CD4-positive, alpha-beta T cell (primary cell): ENCODE measurements around the gene PCYT1A. TPM values are rescaled to one million over a fixed set of nuclear protein-coding genes. Genes with fewer than 3 reads are reported as not detected.

Experiments used
- ATAC-seq: fragments of 200-7000 bp; cut with Tn5 transposase; one replicate; pipeline ENCODE4 v1.10.0; 2022; ENCODE audit warnings: mild to moderate bottlenecking; ENCODE audit not compliant: poor library complexity
- CTCF ChIA-PET: fragments of 350-600 bp; sonication (Branson Sonifier 250); formaldehyde crosslinking; loops from one replicate; lab custom pipeline; 2021; ENCODE audit warnings: antibody characterized with exemption, inconsistent platforms; lab: Charles Lee
- POLR2A ChIA-PET: fragments of 350-600 bp; sonication (Branson Sonifier 250); formaldehyde crosslinking; loops from one replicate; lab custom pipeline; 2021; ENCODE audit warnings: antibody characterized with exemption, inconsistent platforms; lab: Charles Lee
- DNase-seq, 14 experiments: peaks; one replicate each; pipeline ENCODE4 v3.0.0-alpha.2; 2013 to 2020; ENCODE audit warnings: mixed read lengths in 2 of 14
- H3K27ac ChIP-seq, 2 donors: one replicate each; pipeline versions ENCODE4 v1.5.1 to v1.7.0; 2013; ENCODE audit warnings: low read length in 2 of 2, low read depth in 1 of 2, mild to moderate bottlenecking in 1 of 2
- H3K27me3 ChIP-seq, 2 experiments: 1 replicate in 1 of 2; 2 replicates in 1 of 2; pipeline versions ENCODE4 v1.6.1 to v1.7.0; 2013; ENCODE audit warnings: low read length in 2 of 2, control low read depth in 1 of 2, mild to moderate bottlenecking in 1 of 2, moderate library complexity in 1 of 2; ENCODE audit not compliant: insufficient read depth in 2 of 2, control insufficient read depth in 1 of 2
- H3K36me3 ChIP-seq: one replicate; pipeline ENCODE4 v1.6.1; 2013; ENCODE audit warnings: low read length, control low read depth; ENCODE audit not compliant: insufficient read depth
- H3K4me1 ChIP-seq: one replicate; pipeline ENCODE4 v1.6.1; 2013; ENCODE audit warnings: low read length, control low read depth; ENCODE audit not compliant: insufficient read depth
- H3K4me3 ChIP-seq: one replicate; pipeline ENCODE4 v1.5.1; 2013; ENCODE audit warnings: mild to moderate bottlenecking, low read length, moderate library complexity
- H3K9me3 ChIP-seq, 2 experiments: 1 replicate in 1 of 2; 2 replicates in 1 of 2; pipeline versions ENCODE4 v1.6.1 to v1.7.0; 2013; ENCODE audit warnings: low read length in 2 of 2, mild to moderate bottlenecking in 2 of 2, control low read depth in 1 of 2, moderate library complexity in 1 of 2; ENCODE audit not compliant: control insufficient read depth in 1 of 2, insufficient read depth in 1 of 2
- H3K27ac Mint-ChIP-seq: one replicate; pipeline ENCODE4 v1.8.0; 2020; ENCODE audit warnings: mixed read lengths
- H3K27me3 Mint-ChIP-seq: one replicate; pipeline ENCODE4 v1.8.0; 2021; ENCODE audit warnings: mixed read lengths
- H3K36me3 Mint-ChIP-seq: one replicate; pipeline ENCODE4 v1.8.0; 2021; ENCODE audit warnings: low read depth, mixed read lengths
- H3K4me1 Mint-ChIP-seq: one replicate; pipeline ENCODE4 v1.8.0; 2021; ENCODE audit warnings: low read depth, mixed read lengths
- H3K4me3 Mint-ChIP-seq: one replicate; pipeline ENCODE4 v1.8.0; 2020; ENCODE audit warnings: mild to moderate bottlenecking, mixed read lengths
- H3K9me3 Mint-ChIP-seq: one replicate; pipeline ENCODE4 v1.8.0; 2020; ENCODE audit warnings: mixed read lengths
- intact Hi-C, 2 experiments: fragments of 100-400 bp; cut with DNase I in 1 of 2; cut with micrococcal nuclease in 1 of 2; formaldehyde crosslinking; loops; one replicate each; pipeline versions ENCODE4 v1.15.1 to v1.9.0; 2023 to 2025; cut with DNase I, micrococcal nuclease
- total RNA-seq, 174 experiments: library from RNA in 2 of 174; stranded (reverse) in 2 of 174; gene quantifications; one replicate each; pipeline ENCODE4 v1.2.3 and lab custom pipeline; 2021 to 2026
- TF ChIP-seq, protein P1 (sequence below): fragments of 200-600 bp; IDR thresholded peaks from one replicate; pipeline ENCODE4 v1.8.0; 2022; ENCODE audit warnings: antibody characterized with exemption, mild to moderate bottlenecking

Gene PCYT1A
- total RNA-seq, 2 experiments from 2014 or later: 49.8 to 54.7 TPM

DNA sequence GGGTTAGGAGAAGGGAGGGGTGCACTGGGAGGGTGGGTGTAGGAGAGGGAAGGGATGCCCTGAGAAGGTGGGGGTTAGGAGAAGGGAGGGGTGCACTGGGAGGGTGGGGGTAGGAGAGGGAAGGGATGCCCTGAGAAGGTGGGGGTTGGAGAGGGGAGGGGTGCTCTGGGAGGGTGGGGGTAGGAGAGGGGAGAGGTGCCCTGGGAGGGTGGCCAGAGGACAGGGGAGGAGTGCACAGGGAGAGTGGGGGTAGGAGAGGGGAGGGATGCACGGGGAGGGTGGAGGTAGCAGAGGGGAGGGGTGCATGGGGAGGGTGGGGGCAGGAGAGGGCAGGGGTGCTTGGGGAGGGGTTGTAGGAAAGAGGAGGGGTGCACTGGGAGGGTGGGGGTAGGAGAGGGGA is 47.5 kb upstream of the PCYT1A start:
- Mint-ChIP-seq H3K9me3 (no peaks in the 10 kb centered on the region), H3K4me3 (no peak overlapping the region), H3K4me1 (no peaks in the 10 kb centered on the region), H3K27me3 (no peaks in the 10 kb centered on the region), H3K27ac (no peak overlapping the region), H3K36me3 (no peaks in the 10 kb centered on the region)
- peaks cover 4% of the 10 kb centered on the region for H3K4me1 ChIP-seq
- ChIA-PET POLR2A (no interaction called here), CTCF (no interaction called here)
- ATAC-seq (no peak), DNase-seq (no peak)
- intact Hi-C loops: no loop called here
- no peaks in the 10 kb centered on the region for H3K36me3 ChIP-seq
- no peak overlapping the region for H3K4me3 ChIP-seq
- H3K9me3 ChIP-seq: peaks cover 0 to 3% of the 10 kb centered on the region in 2 experiments
- TF ChIP-seq, protein P1, sequence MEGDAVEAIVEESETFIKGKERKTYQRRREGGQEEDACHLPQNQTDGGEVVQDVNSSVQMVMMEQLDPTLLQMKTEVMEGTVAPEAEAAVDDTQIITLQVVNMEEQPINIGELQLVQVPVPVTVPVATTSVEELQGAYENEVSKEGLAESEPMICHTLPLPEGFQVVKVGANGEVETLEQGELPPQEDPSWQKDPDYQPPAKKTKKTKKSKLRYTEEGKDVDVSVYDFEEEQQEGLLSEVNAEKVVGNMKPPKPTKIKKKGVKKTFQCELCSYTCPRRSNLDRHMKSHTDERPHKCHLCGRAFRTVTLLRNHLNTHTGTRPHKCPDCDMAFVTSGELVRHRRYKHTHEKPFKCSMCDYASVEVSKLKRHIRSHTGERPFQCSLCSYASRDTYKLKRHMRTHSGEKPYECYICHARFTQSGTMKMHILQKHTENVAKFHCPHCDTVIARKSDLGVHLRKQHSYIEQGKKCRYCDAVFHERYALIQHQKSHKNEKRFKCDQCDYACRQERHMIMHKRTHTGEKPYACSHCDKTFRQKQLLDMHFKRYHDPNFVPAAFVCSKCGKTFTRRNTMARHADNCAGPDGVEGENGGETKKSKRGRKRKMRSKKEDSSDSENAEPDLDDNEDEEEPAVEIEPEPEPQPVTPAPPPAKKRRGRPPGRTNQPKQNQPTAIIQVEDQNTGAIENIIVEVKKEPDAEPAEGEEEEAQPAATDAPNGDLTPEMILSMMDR: no peak
- no peaks in the 10 kb centered on the region for H3K27me3 ChIP-seq
- no peak overlapping the region for H3K27ac ChIP-seq

DNA sequence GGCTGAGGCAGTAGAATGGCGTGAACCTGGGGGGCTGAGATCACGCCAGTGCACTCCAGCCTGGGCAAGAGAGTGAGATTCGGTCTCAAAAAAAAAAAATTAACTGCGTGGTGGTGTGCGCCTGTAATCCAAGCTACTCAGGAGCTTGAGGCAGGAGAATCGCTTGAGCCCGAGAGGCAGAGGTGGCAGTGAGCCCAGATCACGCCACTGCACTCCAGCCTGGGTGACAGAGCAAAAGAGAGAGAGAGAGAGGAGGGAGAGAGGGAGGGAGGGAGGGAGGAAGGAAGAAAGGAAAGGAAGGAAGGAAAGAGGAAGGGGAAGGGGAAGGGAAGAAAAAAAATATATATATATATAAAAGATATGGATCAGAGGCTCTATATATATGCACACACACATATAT is 44.6 kb upstream of the PCYT1A start:
- ATAC-seq: no peak
- ChIA-PET CTCF (no interaction called here), POLR2A (no interaction called here)
- H3K9me3 ChIP-seq: no peaks in the 10 kb centered on the region
- peaks cover 0 to 2% of the 10 kb centered on the region in 2 experiments for H3K27me3 ChIP-seq
- Mint-ChIP-seq H3K4me3 (no peak overlapping the region), H3K4me1 (no peaks in the 10 kb centered on the region), H3K27me3 (no peaks in the 10 kb centered on the region), H3K9me3 (no peaks in the 10 kb centered on the region), H3K27ac (no peak overlapping the region), H3K36me3 (no peaks in the 10 kb centered on the region)
- DNase-seq: no peak
- no peak overlapping the region for H3K27ac ChIP-seq
- TF ChIP-seq, protein P1: no peak
- no peaks in the 10 kb centered on the region for H3K36me3 ChIP-seq
- intact Hi-C loops: no loop called here
- no peak overlapping the region for H3K4me3 ChIP-seq
- H3K4me1 ChIP-seq: no peaks in the 10 kb centered on the region

- H3K4me1 Mint-ChIP-seq: no peaks in the 10 kb centered on the region
- no peak for DNase-seq
- no peaks in the 10 kb centered on the region for H3K36me3 Mint-ChIP-seq
- Histone ChIP-seq H3K9me3 (no peaks in the 10 kb centered on the region), H3K36me3 (no peaks in the 10 kb centered on the region), H3K27me3 (peaks cover 0 to 2% of the 10 kb centered on the region in 2 experiments), H3K4me3 (no peak overlapping the region), H3K27ac (no peak overlapping the region), H3K4me1 (no peaks in the 10 kb centered on the region)
- no peak overlapping the region for H3K4me3 Mint-ChIP-seq
- TF ChIP-seq, protein P1: no peak
- ChIA-PET CTCF (no interaction called here), POLR2A (no interaction called here)
- H3K27me3 Mint-ChIP-seq: no peaks in the 10 kb centered on the region
- no peak overlapping the region for H3K27ac Mint-ChIP-seq
- intact Hi-C loops: no loop called here
- H3K9me3 Mint-ChIP-seq: no peaks in the 10 kb centered on the region
- no peak for ATAC-seq
Measured at GRCh38 chr3:196327405-196327804, 39.9 kb upstream of the PCYT1A start.
